Measurements from ENCODE around the gene MYORG. TPM values are rescaled to one million over a fixed set of nuclear protein-coding genes. Genes with fewer than 3 reads are reported as not detected.
"Not testable (repeated sequence)": the region's sequence is repeated elsewhere in the genome, so short reads cannot be mapped to it uniquely, and the experiment has no call there.

Gene MYORG
- total RNA-seq, 1 donor from 2014 or later, result 4.4 TPM

- no peaks in the 10 kb centered on the region for H3K36me3 ChIP-seq
- H3K4me1 ChIP-seq, result no peaks in the 10 kb centered on the region
- no peaks in the 10 kb centered on the region for H3K9me3 ChIP-seq
- no peak overlapping the region for H3K27ac ChIP-seq
- no peak overlapping the region for H3K4me3 ChIP-seq
- TF ChIP-seq POLR2A (IDR thresholded peaks at IDR 0.05), result no peak
- TF ChIP-seq POLR2AphosphoS5 (IDR thresholded peaks at IDR 0.05; ENCODE audit: insufficient read depth in 1 of 2, low read depth in 1 of 2), result no peak
- TF ChIP-seq CTCF (IDR thresholded peaks at IDR 0.05), result no peak
- intact Hi-C loops (cut with DNase I), result no loop called here
- DNase-seq (ENCODE audit: extremely low spot score in 2 of 2), result no peak
- no peaks in the 10 kb centered on the region for H3K27me3 ChIP-seq
Observed at GRCh38 chr9:34365282-34365681, 11.4 kb downstream of the MYORG start.

- Histone ChIP-seq H3K27ac (no peak overlapping the region), H3K36me3 (no peaks in the 10 kb centered on the region), H3K27me3 (no peaks in the 10 kb centered on the region), H3K9me3 (no peaks in the 10 kb centered on the region), H3K4me1 (no peaks in the 10 kb centered on the region), H3K4me3 (no peak overlapping the region)
- no peak for TF ChIP-seq CTCF (IDR thresholded peaks at IDR 0.05)
- TF ChIP-seq POLR2A (IDR thresholded peaks at IDR 0.05), result no peak
- no peak for TF ChIP-seq POLR2AphosphoS5 (IDR thresholded peaks at IDR 0.05; ENCODE audit: insufficient read depth in 1 of 2, low read depth in 1 of 2)
- intact Hi-C loops (cut with DNase I), result no loop called here
- DNase-seq (ENCODE audit: extremely low spot score in 2 of 2), result no peak
Observed at GRCh38 chr9:34363619-34364351, 12.9 kb downstream of the MYORG start.

- Histone ChIP-seq H3K4me3 (no peak overlapping the region), H3K9me3 (no peaks in the 10 kb centered on the region), H3K4me1 (no peaks in the 10 kb centered on the region), H3K36me3 (no peaks in the 10 kb centered on the region), H3K27me3 (no peaks in the 10 kb centered on the region), H3K27ac (no peak overlapping the region)
- DNase-seq (ENCODE audit: extremely low spot score in 2 of 2), result no peak
- no peak for TF ChIP-seq CTCF (IDR thresholded peaks at IDR 0.05)
- no peak for TF ChIP-seq POLR2AphosphoS5 (IDR thresholded peaks at IDR 0.05; ENCODE audit: insufficient read depth in 1 of 2, low read depth in 1 of 2)
- TF ChIP-seq POLR2A (IDR thresholded peaks at IDR 0.05), result no peak
- intact Hi-C loops (cut with DNase I), result no loop called here
Observed at GRCh38 chr9:34362614-34363214, 14.0 kb downstream of the MYORG start.

GRCh38 chr9:34352957-34353356 lies 23.7 kb downstream of the MYORG start:
- DNase-seq (ENCODE audit: extremely low spot score in 2 of 2); H3K27me3 ChIP-seq; H3K36me3 ChIP-seq; intact Hi-C loops (cut with DNase I); H3K4me1 ChIP-seq; H3K9me3 ChIP-seq; H3K27ac ChIP-seq; H3K4me3 ChIP-seq: not testable (repeated sequence)

GRCh38 chr9:34352122-34352652 lies 24.5 kb downstream of the MYORG start:
- H3K27me3 ChIP-seq; H3K36me3 ChIP-seq; H3K4me3 ChIP-seq; DNase-seq (ENCODE audit: extremely low spot score in 2 of 2); H3K4me1 ChIP-seq; intact Hi-C loops (cut with DNase I); H3K9me3 ChIP-seq; H3K27ac ChIP-seq: not testable (repeated sequence)

- H3K36me3 ChIP-seq, result no peaks in the 10 kb centered on the region
- no peak for DNase-seq (ENCODE audit: extremely low spot score in 2 of 2)
- intact Hi-C loops (cut with DNase I), result no loop called here
- H3K9me3 ChIP-seq, result no peaks in the 10 kb centered on the region
- no peak overlapping the region for H3K27ac ChIP-seq
- H3K4me1 ChIP-seq, result no peaks in the 10 kb centered on the region
- H3K27me3 ChIP-seq, result no peaks in the 10 kb centered on the region
- H3K4me3 ChIP-seq, result no peak overlapping the region
- TF ChIP-seq POLR2A (IDR thresholded peaks at IDR 0.05) (no peak), POLR2AphosphoS5 (IDR thresholded peaks at IDR 0.05; ENCODE audit: insufficient read depth in 1 of 2, low read depth in 1 of 2) (no peak), CTCF (IDR thresholded peaks at IDR 0.05) (no peak)
Observed at GRCh38 chr9:34349324-34349723, 27.4 kb downstream of the MYORG start.

Measured in vagina (tissue), 2 donors.